NCI-H1694 (cell line): Measurements from ENCODE around the gene IL33.

Experiments used
- DNase-seq: peaks from one replicate; lab custom pipeline; 2025; lab: John Stamatoyannopoulos, UW

IL33 gene

GRCh38 chr9:6305954-6306563 is 90.5 kb downstream of the IL33 start:
- DNase-seq: peak; percentile 26
